RWPE2 (cell line): ENCODE measurements around the gene NRF1.

Source experiments
- ATAC-seq: fragments of 200-7000 bp; cut with Tn5 transposase; 3 replicates; pipeline ENCODE4 v1.9.1; 2021; ENCODE audit warnings: low read depth
- DNase-seq: peaks from one replicate; pipeline ENCODE4 v3.0.0-alpha.2; 2020; ENCODE audit warnings: low spot score
- H3K27ac ChIP-seq: fragments of 450-650 bp; 2 replicates; pipeline ENCODE4 v1.5.1; 2017; ENCODE audit warnings: mild to moderate bottlenecking; ENCODE audit not compliant: poor library complexity, severe bottlenecking
- H3K27me3 ChIP-seq: fragments of 250-450 bp; sonication (Bioruptor Pico); 2 replicates; pipeline ENCODE4 v1.5.1; 2021; ENCODE audit warnings: mild to moderate bottlenecking, moderate library complexity; ENCODE audit not compliant: insufficient read depth, poor library complexity, severe bottlenecking
- H3K36me3 ChIP-seq: fragments of 250-450 bp; sonication (Bioruptor Pico); 2 replicates; pipeline ENCODE4 v1.5.1; 2020; ENCODE audit warnings: low read depth, mild to moderate bottlenecking, moderate library complexity
- H3K4me1 ChIP-seq: fragments of 250-450 bp; sonication (Bioruptor Pico); 2 replicates; pipeline ENCODE4 v1.5.1; 2021; ENCODE audit warnings: mild to moderate bottlenecking, moderate library complexity; ENCODE audit not compliant: insufficient read depth, poor library complexity, severe bottlenecking
- H3K4me3 ChIP-seq: fragments of 250-450 bp; sonication (Bioruptor Pico); 2 replicates; pipeline ENCODE4 v1.5.1; 2021; ENCODE audit warnings: mild to moderate bottlenecking, moderate library complexity; ENCODE audit not compliant: severe bottlenecking
- H3K9me3 ChIP-seq: fragments of 250-450 bp; sonication (Bioruptor Pico); 2 replicates; pipeline ENCODE4 v1.5.1; 2021; ENCODE audit warnings: mild to moderate bottlenecking, moderate library complexity; ENCODE audit not compliant: severe bottlenecking
- CTCF ChIP-seq: fragments of 450-650 bp; IDR thresholded peaks from one replicate; pipeline ENCODE4 v1.5.1; 2017; ENCODE audit warnings: mild to moderate bottlenecking, moderate library complexity; ENCODE audit not compliant: poor library complexity, severe bottlenecking

NRF1 gene

GRCh38 chr7:129771201-129771927 lies 159.8 kb downstream of the NRF1 start:
- DNase-seq (no peak), ATAC-seq (no peak)
- TF ChIP-seq CTCF, result no peak

GRCh38 chr7:129771928-129772479 lies 160.5 kb downstream of the NRF1 start:
- H3K9me3 ChIP-seq, result no peaks in the 10 kb centered on the region
- TF ChIP-seq CTCF, result no peak
- ATAC-seq (no peak), DNase-seq (no peak)
- H3K27me3 ChIP-seq, result no peaks in the 10 kb centered on the region
- H3K27ac ChIP-seq, result no peak overlapping the region
- H3K36me3 ChIP-seq, result no peaks in the 10 kb centered on the region
- no peak overlapping the region for H3K4me3 ChIP-seq
- no peaks in the 10 kb centered on the region for H3K4me1 ChIP-seq

More at GRCh38 chr7:129771201-129771927, 159.8 kb downstream of the NRF1 start:
- no peak overlapping the region for H3K27ac ChIP-seq
- H3K4me1 ChIP-seq, result no peaks in the 10 kb centered on the region
- no peaks in the 10 kb centered on the region for H3K27me3 ChIP-seq
- no peaks in the 10 kb centered on the region for H3K9me3 ChIP-seq
- no peak overlapping the region for H3K4me3 ChIP-seq
- H3K36me3 ChIP-seq, result no peaks in the 10 kb centered on the region

DNA sequence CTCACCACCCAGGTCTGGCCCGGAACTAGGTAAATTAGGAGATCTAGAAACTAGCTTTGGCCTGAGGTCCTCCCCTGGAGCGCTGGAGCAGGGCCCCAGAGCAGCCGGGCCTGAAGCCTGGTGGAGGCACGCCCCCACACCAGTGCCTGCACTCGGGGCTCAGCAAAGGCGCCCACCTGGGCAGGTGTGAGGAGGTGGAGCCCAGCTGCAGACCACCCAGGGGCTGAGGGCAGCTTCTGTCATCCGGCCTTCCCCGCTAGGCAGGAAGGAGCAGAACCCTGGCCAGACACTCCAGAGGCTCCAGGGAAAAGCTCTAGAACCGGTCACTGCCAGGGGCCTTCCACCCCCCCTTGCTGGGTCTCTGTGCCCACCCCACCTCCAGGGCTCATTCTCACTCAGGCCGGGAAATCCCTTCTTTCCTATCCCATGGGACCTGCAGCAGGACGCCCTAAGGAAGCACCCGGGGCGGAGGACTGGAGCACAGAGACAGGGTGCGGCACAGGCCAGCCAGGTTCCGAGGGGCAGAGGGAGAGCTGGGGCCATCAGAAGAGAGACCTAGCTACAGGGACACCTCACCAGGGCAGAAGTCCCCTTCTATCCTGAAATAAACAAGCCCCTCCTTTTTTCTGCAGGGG lies 161.2 kb downstream of the NRF1 start:
- no peak overlapping the region for H3K4me3 ChIP-seq
- no peaks in the 10 kb centered on the region for H3K36me3 ChIP-seq
- DNase-seq (no peak), ATAC-seq (no peak)
- no peak for TF ChIP-seq CTCF
- no peaks in the 10 kb centered on the region for H3K4me1 ChIP-seq
- H3K9me3 ChIP-seq, result no peaks in the 10 kb centered on the region
- no peaks in the 10 kb centered on the region for H3K27me3 ChIP-seq
- no peak overlapping the region for H3K27ac ChIP-seq

DNA sequence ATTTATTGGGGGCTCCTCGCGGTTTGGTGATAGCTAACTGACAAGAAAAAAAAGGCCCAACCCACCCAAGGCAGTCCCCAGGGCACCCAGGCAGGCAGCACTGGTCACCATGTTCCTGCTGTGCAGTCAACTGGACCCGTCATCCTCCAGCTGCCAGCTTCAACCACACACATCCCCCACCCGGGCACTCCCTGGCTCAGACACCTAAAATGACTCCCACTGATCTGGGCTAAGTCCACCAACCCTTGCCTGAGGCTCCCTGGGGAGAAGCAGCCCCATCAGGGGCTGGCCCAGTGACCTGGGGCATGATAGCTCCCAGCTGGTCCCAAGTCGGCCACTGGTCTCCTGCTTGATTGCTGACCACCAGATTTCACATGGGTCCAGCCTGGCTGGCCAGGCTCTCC lies 161.8 kb downstream of the NRF1 start:
- no peak for TF ChIP-seq CTCF
- 0 out of 3 replicates have a peak, but pooled peaks have one; percentile 10 for ATAC-seq
- Histone ChIP-seq H3K4me3 (no peak overlapping the region), H3K27ac (no peak overlapping the region), H3K36me3 (no peaks in the 10 kb centered on the region), H3K9me3 (no peaks in the 10 kb centered on the region), H3K4me1 (no peaks in the 10 kb centered on the region), H3K27me3 (no peaks in the 10 kb centered on the region)
- DNase-seq, result no peak
